K562 (cell line): ENCODE results near the gene RAMAC. TPM values are rescaled to one million over a fixed set of nuclear protein-coding genes. Genes with fewer than 3 reads are reported as not detected.

Experiments used
- ELF2 ChIP-seq: fragments of 250-450 bp; sonication (Bioruptor Pico); IDR thresholded peaks from 2 replicates; pipeline ENCODE4 v1.5.0; 2021; ENCODE audit warnings: mild to moderate bottlenecking
- ESRRA ChIP-seq: fragments of 450-650 bp; IDR thresholded peaks from 2 replicates; pipeline ENCODE4 v1.6.1; 2014; ENCODE audit warnings: low read depth, mild to moderate bottlenecking, moderate library complexity, borderline replicate concordance
- HMBOX1 ChIP-seq: sonication (generic); IDR thresholded peaks from 2 replicates; pipeline ENCODE4 v1.6.1; 2016
- MEIS2 ChIP-seq: fragments of 450-650 bp; IDR thresholded peaks from 2 replicates; pipeline ENCODE4 v1.6.1; 2014; ENCODE audit warnings: mild to moderate bottlenecking; ENCODE audit not compliant: partially characterized antibody
- MTA2 ChIP-seq: fragments of 450-650 bp; IDR thresholded peaks from 2 replicates; pipeline ENCODE4 v1.6.1; 2016; ENCODE audit warnings: low read depth
- OTX1 ChIP-seq: fragments of 450-650 bp; formaldehyde crosslinking; IDR thresholded peaks from 2 replicates; pipeline ENCODE4 v1.4.0; 2022; ENCODE audit warnings: mild to moderate bottlenecking
- PKNOX1 ChIP-seq: fragments of 450-650 bp; IDR thresholded peaks from 2 replicates; pipeline ENCODE4 v1.6.1; 2016
- RBBP5 ChIP-seq: fragments of 200-600 bp; sonication (generic); IDR thresholded peaks from 2 replicates; pipeline ENCODE4 v1.6.1; 2012; ENCODE audit warnings: borderline replicate concordance, mild to moderate bottlenecking, low read length, control low read depth, inconsistent platforms; ENCODE audit not compliant: insufficient read depth, poor library complexity, severe bottlenecking
- RERE ChIP-seq: sonication (generic); formaldehyde crosslinking; IDR thresholded peaks from 2 replicates; pipeline ENCODE4 v1.8.0; 2023; ENCODE audit warnings: missing genetic modification reagents, mild to moderate bottlenecking, borderline replicate concordance
- TBL1XR1 ChIP-seq, 2 experiments: IDR thresholded peaks; 2 replicates each; pipeline ENCODE4 v1.6.1; 2012; ENCODE audit warnings: improper control_type of control experiment in 2 of 2, low read length in 2 of 2, mild to moderate bottlenecking in 1 of 2
- TOE1 ChIP-seq, 2 experiments: fragments of 450-650 bp in 1 of 2; sonication (generic) in 1 of 2; formaldehyde crosslinking in 1 of 2; IDR thresholded peaks; 2 replicates each; pipeline versions ENCODE4 v1.7.1 to v1.8.0; 2016 to 2022; ENCODE audit warnings: borderline replicate concordance in 2 of 2, mild to moderate bottlenecking in 2 of 2, antibody characterized with exemption in 1 of 2, inconsistent platforms in 1 of 2, low read depth in 1 of 2, missing genetic modification reagents in 1 of 2, moderate library complexity in 1 of 2
- XRCC4 ChIP-seq: IDR thresholded peaks from one replicate; pipeline ENCODE4 v1.6.1; 2011; ENCODE audit not compliant: insufficient read depth, insufficient read length; ENCODE audit errors: extremely low read depth
- ZNF224 ChIP-seq: sonication (generic); formaldehyde crosslinking; IDR thresholded peaks from 2 replicates; pipeline ENCODE4 v1.8.0; 2022; ENCODE audit warnings: mild to moderate bottlenecking, missing genetic modification reagents
- ZNF263 ChIP-seq: sonication (generic); formaldehyde crosslinking; IDR thresholded peaks from 2 replicates; pipeline ENCODE4 v1.8.0; 2022; ENCODE audit warnings: mild to moderate bottlenecking, missing genetic modification reagents, borderline replicate concordance
- ZNF311 ChIP-seq: fragments of 250-450 bp; sonication (Bioruptor Pico); IDR thresholded peaks from 2 replicates; pipeline ENCODE4 v1.4.0; 2020; ENCODE audit warnings: mild to moderate bottlenecking, moderate library complexity
- ZNF57 ChIP-seq: fragments of 450-650 bp; formaldehyde crosslinking; IDR thresholded peaks from 2 replicates; pipeline ENCODE4 v1.4.0; 2020; ENCODE audit warnings: mild to moderate bottlenecking, moderate library complexity
- polyA plus RNA-seq, 8 experiments: library from polyadenylated mRNA; depleted of rRNA in 4 of 8; stranded (reverse) in 5 of 8; unstranded in 3 of 8; fragments of >200 nt; fragmentation: Nextera tagmentation in 2 of 8; fragmentation: Illumina TruSeq in 1 of 8; extraction: Ambion mirVana in 2 of 8; extraction: Trizol in 1 of 8; gene quantifications; 2 replicates each; pipeline versions ENCODE4 v1.2.1 to v1.2.3, GENCODE V29; 2011 to 2014; ENCODE audit warnings: inconsistent platforms in 1 of 8, missing spikeins in 1 of 8
- total RNA-seq, 7 experiments: library from RNA; depleted of rRNA in 6 of 7; stranded (reverse); fragments of >200 nt in 6 of 7; fragmentation: Illumina TruSeq in 2 of 7; extraction: Trizol in 2 of 7; gene quantifications; 2 replicates each; pipeline versions ENCODE4 v1.2.1 to v1.2.3, GENCODE V29; 2011 to 2021; ENCODE audit warnings: low replicate concordance in 1 of 7
- TF ChIP-seq, protein P1 (sequence below): sonication (generic); formaldehyde crosslinking; IDR thresholded peaks from 2 replicates; pipeline ENCODE4 v1.8.0; 2022; ENCODE audit warnings: mild to moderate bottlenecking, missing genetic modification reagents, borderline replicate concordance

Gene RAMAC
- total and polyA plus RNA-seq, 9 of the 15 experiments (the other 6 are each of a cell fraction or from before 2014, with no cell fraction given), result 26.9 to 108 (median 38.4) TPM

GRCh38 chr15:83011271-83012075 is 25.5 kb downstream of the RAMAC start, which contains the start of gene C15orf40 (continued):
- TF ChIP-seq TBL1XR1 (IDR thresholded peaks at IDR 0.05; ENCODE audit: low read length in 2 of 2), result 0 out of 4 replicates have a peak, but pooled peaks of 1 of the 2 experiments have one; percentile 32
- TF ChIP-seq ESRRA, result peak; percentile 68
- TF ChIP-seq TOE1 (IDR thresholded peaks at IDR 0.05; ENCODE audit: borderline replicate concordance), result peak; percentile 71; the same call in 1 of the 2 replicates
- TF ChIP-seq TOE1 (CRISPR knock-in tag; IDR thresholded peaks at IDR 0.05; ENCODE audit: borderline replicate concordance, low read depth), result no peak
- TF ChIP-seq RBBP5, result peak; percentile 88
- no peak for TF ChIP-seq PKNOX1
- no peak for TF ChIP-seq ZNF224 (CRISPR knock-in tag)
- TF ChIP-seq ZNF263 (CRISPR knock-in tag), result 0 out of 2 replicates have a peak, but pooled peaks have one; percentile 11
- no peak for TF ChIP-seq XRCC4
- no peak for TF ChIP-seq OTX1 (CRISPR knock-in tag)
- TF ChIP-seq ZNF311 (CRISPR knock-in tag), result no peak
- peak; percentile 76 for TF ChIP-seq ELF2 (CRISPR knock-in tag)
- no peak for TF ChIP-seq MTA2
- peak; percentile 84 for TF ChIP-seq MEIS2
- no peak for TF ChIP-seq ZNF57 (CRISPR knock-in tag)
- TF ChIP-seq, protein P1, sequence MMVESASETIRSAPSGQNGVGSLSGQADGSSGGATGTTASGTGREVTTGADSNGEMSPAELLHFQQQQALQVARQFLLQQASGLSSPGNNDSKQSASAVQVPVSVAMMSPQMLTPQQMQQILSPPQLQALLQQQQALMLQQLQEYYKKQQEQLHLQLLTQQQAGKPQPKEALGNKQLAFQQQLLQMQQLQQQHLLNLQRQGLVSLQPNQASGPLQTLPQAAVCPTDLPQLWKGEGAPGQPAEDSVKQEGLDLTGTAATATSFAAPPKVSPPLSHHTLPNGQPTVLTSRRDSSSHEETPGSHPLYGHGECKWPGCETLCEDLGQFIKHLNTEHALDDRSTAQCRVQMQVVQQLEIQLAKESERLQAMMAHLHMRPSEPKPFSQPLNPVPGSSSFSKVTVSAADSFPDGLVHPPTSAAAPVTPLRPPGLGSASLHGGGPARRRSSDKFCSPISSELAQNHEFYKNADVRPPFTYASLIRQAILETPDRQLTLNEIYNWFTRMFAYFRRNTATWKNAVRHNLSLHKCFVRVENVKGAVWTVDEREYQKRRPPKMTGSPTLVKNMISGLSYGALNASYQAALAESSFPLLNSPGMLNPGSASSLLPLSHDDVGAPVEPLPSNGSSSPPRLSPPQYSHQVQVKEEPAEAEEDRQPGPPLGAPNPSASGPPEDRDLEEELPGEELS (CRISPR knock-in tag), result peak; percentile 96; the same call in 1 of the 2 replicates
- no peak for TF ChIP-seq HMBOX1
- no peak for TF ChIP-seq RERE
